ENCODE results near the gene CLEC4F. TPM values are rescaled to one million over a fixed set of nuclear protein-coding genes. Genes with fewer than 3 reads are reported as not detected.

Gene CLEC4F
- total and polyA plus RNA-seq, 2 donors (not counting 3 experiments of a cell fraction or from before 2014, with no cell fraction given) = not detected

- DNase-seq (ENCODE audit: low read depth, low spot score) (no peak), FAIRE-seq (no peak)
- TF ChIP-seq FOS (IDR thresholded peaks at IDR 0.05; ENCODE audit: borderline replicate concordance, insufficient read depth, low read length) = no peak
- TF ChIP-seq JUN (IDR thresholded peaks at IDR 0.05; ENCODE audit: borderline replicate concordance, insufficient read depth, insufficient read length, low read depth) = no peak
- TF ChIP-seq CTCF (IDR thresholded peaks at IDR 0.05; ENCODE audit: extremely low read depth in 1 of 2, insufficient read depth in 1 of 2, low read depth in 1 of 2, low read length in 2 of 2) = no peak
- no peak for TF ChIP-seq MYC (IDR thresholded peaks at IDR 0.05; ENCODE audit: low read depth, low read length)
- TF ChIP-seq EZH2 (IDR thresholded peaks at IDR 0.05; ENCODE audit: borderline replicate concordance, low read depth, low read length, severe bottlenecking) = no peak
- TF ChIP-seq POLR2A (IDR thresholded peaks at IDR 0.05; ENCODE audit: low read depth, low read length) = no peak
- no peak for TF ChIP-seq GATA2 (IDR thresholded peaks at IDR 0.05; ENCODE audit: insufficient read depth, insufficient read length, low read depth, low read length)
- no peak for TF ChIP-seq MAX (IDR thresholded peaks at IDR 0.05; ENCODE audit: insufficient read depth, insufficient read length)
- no peak for TF ChIP-seq POLR2AphosphoS5 (IDR thresholded peaks at IDR 0.05; ENCODE audit: insufficient read depth, low read depth, low read length)
- H3K79me2 ChIP-seq (ENCODE audit: control insufficient read depth, insufficient read depth, low read length) = no peaks in the 10 kb centered on the region
- H3K4me1 ChIP-seq (ENCODE audit: control insufficient read depth, extremely low read depth, insufficient read depth, low read length) = no peaks in the 10 kb centered on the region
- no peaks in the 10 kb centered on the region for H3K9me3 ChIP-seq (replicated peaks; ENCODE audit: control insufficient read depth, insufficient read depth, low read length)
- H3K4me3 ChIP-seq (replicated peaks in 1 of 3; ENCODE audit: insufficient read depth in 1 of 3, low read depth in 1 of 3, low read length in 3 of 3) = no peak within 1 kb of the TSS
- POLR2A ChIA-PET = no interaction called here
- BruUV-seq (replicated peaks) = no TSS peak
- H3K4me2 ChIP-seq (ENCODE audit: insufficient read depth, low read length) = no peak within 1 kb of the TSS
- no peaks in the 10 kb centered on the region for H3K9me1 ChIP-seq (replicated peaks; ENCODE audit: control insufficient read depth, extremely low read depth, insufficient read depth, low read length)
- CTCF ChIA-PET = no interaction called here
- H3K27me3 ChIP-seq (ENCODE audit: control insufficient read depth in 2 of 2, insufficient read depth in 2 of 2, low read length in 2 of 2) = peaks cover 3 to 8% of the 10 kb centered on the region in 2 experiments
- no peaks in the 10 kb centered on the region for H4K20me1 ChIP-seq (replicated peaks; ENCODE audit: control insufficient read depth, extremely low read depth, insufficient read depth, low read length)
- H3K36me3 ChIP-seq (ENCODE audit: control insufficient read depth in 2 of 2, extremely low read depth in 1 of 2, insufficient read depth in 2 of 2, low read length in 2 of 2) = no peaks in the 10 kb centered on the region
- no peak within 1 kb of the TSS for H2AFZ ChIP-seq (ENCODE audit: low read depth, low read length)
- intact Hi-C loops (cut with micrococcal nuclease) = no loop called here
- no peak within 1 kb of the TSS for H3K27ac ChIP-seq (ENCODE audit: insufficient read depth, low read depth, low read length)
- dilution Hi-C loops (cut with MboI; ENCODE audit: extremely low pct_ligation_motif_present, low sequenced_read_pairs) = no loop called here
- H3K9ac ChIP-seq (replicated peaks; ENCODE audit: extremely low read depth, insufficient read depth, low read length) = no peak within 1 kb of the TSS
Measured at GRCh38 chr2:70835643-70836042, 15.2 kb upstream of the CLEC4F start, which contains the start of gene CD207. CD207 (minus strand) TSS chr2:70835816; CDS start chr2:70835776, 40 bp downstream.
